Astrocyte of the spinal cord (primary cell): ENCODE measurements around the gene SPC24.
A peak's percentile ranks its signal among the peaks of the same experiment; 100 is the strongest.
"Not testable (repeated sequence)": the region's sequence is repeated elsewhere in the genome, so short reads cannot be mapped to it uniquely, and the experiment has no call there.

Experiments
- DNase-seq: peaks from one replicate; pipeline ENCODE4 v3.0.0; 2011; ENCODE audit warnings: low read depth, low spot score
- H3K4me3 ChIP-seq: 2 replicates; pipeline ENCODE4 v1.5.1; 2011; ENCODE audit warnings: low read depth, mild to moderate bottlenecking, low read length, moderate library complexity
- CTCF ChIP-seq: IDR thresholded peaks from 2 replicates; pipeline ENCODE4 v1.5.1; 2012; ENCODE audit warnings: low read depth, mild to moderate bottlenecking, low read length, inconsistent platforms
- in situ Hi-C: cut with HindIII; loops from 2 replicates; pipeline ENCODE4 v1.10.0; 2017; ENCODE audit warnings: low sequenced_read_pairs

The SPC24 gene

GRCh38 chr19:11191934-11192333 lies 36.4 kb upstream of the SPC24 start:
- H3K4me3 ChIP-seq, result no peak overlapping the region
- DNase-seq, result no peak
- in situ Hi-C loops, result no loop called here
- no peak for TF ChIP-seq CTCF

GRCh38 chr19:11191273-11191755 lies 35.7 kb upstream of the SPC24 start:
- in situ Hi-C loops, result no loop called here
- peak; percentile 57 for DNase-seq
- no peak overlapping the region for H3K4me3 ChIP-seq

GRCh38 chr19:11190501-11190900 lies 34.9 kb upstream of the SPC24 start:
- DNase-seq, result no peak
- no peak for TF ChIP-seq CTCF
- in situ Hi-C loops, result no loop called here
- H3K4me3 ChIP-seq, result no peak overlapping the region

More at GRCh38 chr19:11191273-11191755, 35.7 kb upstream of the SPC24 start:
- TF ChIP-seq CTCF, result no peak

GRCh38 chr19:11187441-11187840 lies 31.9 kb upstream of the SPC24 start:
- no peak for TF ChIP-seq CTCF
- DNase-seq, result no peak
- in situ Hi-C loops, result no loop called here
- no peak overlapping the region for H3K4me3 ChIP-seq

- DNase-seq, result no peak
- H3K4me3 ChIP-seq, result no peak overlapping the region
- TF ChIP-seq CTCF, result no peak
- in situ Hi-C loops, result no loop called here
These were observed 27.4 kb upstream of the SPC24 start for GRCh38 chr19:11182994-11183393.

GRCh38 chr19:11181488-11181887 lies 25.9 kb upstream of the SPC24 start:
- DNase-seq, result no peak
- in situ Hi-C loops, result no loop called here
- H3K4me3 ChIP-seq, result no peak overlapping the region
- TF ChIP-seq CTCF, result no peak

GRCh38 chr19:11180975-11181374 lies 25.4 kb upstream of the SPC24 start:
- DNase-seq, H3K4me3 ChIP-seq, in situ Hi-C loops: not testable (repeated sequence)
